ENCODE results near the gene AFAP1L1. TPM values are rescaled to one million over a fixed set of nuclear protein-coding genes. Genes with fewer than 3 reads are reported as not detected.

AFAP1L1 gene
- total and polyA plus RNA-seq, 9 of the 15 experiments (the other 6 are each of a cell fraction or from before 2014, with no cell fraction given): 0.01 to 0.12 (median 0.03) TPM; not detected in 4

GRCh38 chr5:149227168-149227826 lies 44.4 kb upstream of the AFAP1L1 start (continued):
- TF ChIP-seq, protein P1, sequence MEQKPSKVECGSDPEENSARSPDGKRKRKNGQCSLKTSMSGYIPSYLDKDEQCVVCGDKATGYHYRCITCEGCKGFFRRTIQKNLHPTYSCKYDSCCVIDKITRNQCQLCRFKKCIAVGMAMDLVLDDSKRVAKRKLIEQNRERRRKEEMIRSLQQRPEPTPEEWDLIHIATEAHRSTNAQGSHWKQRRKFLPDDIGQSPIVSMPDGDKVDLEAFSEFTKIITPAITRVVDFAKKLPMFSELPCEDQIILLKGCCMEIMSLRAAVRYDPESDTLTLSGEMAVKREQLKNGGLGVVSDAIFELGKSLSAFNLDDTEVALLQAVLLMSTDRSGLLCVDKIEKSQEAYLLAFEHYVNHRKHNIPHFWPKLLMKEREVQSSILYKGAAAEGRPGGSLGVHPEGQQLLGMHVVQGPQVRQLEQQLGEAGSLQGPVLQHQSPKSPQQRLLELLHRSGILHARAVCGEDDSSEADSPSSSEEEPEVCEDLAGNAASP (IDR thresholded peaks at IDR 0.05): no peak
- TF ChIP-seq SMARCE1 (IDR thresholded peaks at IDR 0.05) (peak; percentile 22; the same call in 1 of the 2 replicates), MEF2D (tag; conservative IDR thresholded peaks at IDR 0.05; ENCODE audit: low read depth) (peak; percentile 79), PRPF4 (IDR thresholded peaks at IDR 0.05; ENCODE audit: insufficient read depth, low read depth, low read length, poor library complexity, severe bottlenecking) (no peak), RBM22 (IDR thresholded peaks at IDR 0.05; ENCODE audit: low read depth, low read length, poor library complexity, severe bottlenecking) (no peak), GATAD2A (IDR thresholded peaks at IDR 0.05) (no peak), EP300 (IDR thresholded peaks at IDR 0.05; ENCODE audit: low read length) (no peak), HNRNPLL (IDR thresholded peaks at IDR 0.05; ENCODE audit: low read depth, low read length, poor library complexity, severe bottlenecking) (no peak), EGR1 (conservative IDR thresholded peaks at IDR 0.05) (no peak), GABPB2 (CRISPR knock-in tag; conservative IDR thresholded peaks at IDR 0.05) (no peak), ARID1B (IDR thresholded peaks at IDR 0.05) (peak; percentile 58), AFF1 (IDR thresholded peaks at IDR 0.05; ENCODE audit: low read depth in 1 of 2, partially characterized antibody in 2 of 2) (no peak), ZNF197 (CRISPR knock-in tag; IDR thresholded peaks at IDR 0.05; ENCODE audit: low read depth) (no peak), MEIS2 (IDR thresholded peaks at IDR 0.05; ENCODE audit: partially characterized antibody) (no peak)
- TF ChIP-seq, protein P2, sequence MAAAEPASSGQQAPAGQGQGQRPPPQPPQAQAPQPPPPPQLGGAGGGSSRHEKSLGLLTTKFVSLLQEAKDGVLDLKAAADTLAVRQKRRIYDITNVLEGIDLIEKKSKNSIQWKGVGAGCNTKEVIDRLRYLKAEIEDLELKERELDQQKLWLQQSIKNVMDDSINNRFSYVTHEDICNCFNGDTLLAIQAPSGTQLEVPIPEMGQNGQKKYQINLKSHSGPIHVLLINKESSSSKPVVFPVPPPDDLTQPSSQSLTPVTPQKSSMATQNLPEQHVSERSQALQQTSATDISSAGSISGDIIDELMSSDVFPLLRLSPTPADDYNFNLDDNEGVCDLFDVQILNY (CRISPR knock-in tag; IDR thresholded peaks at IDR 0.05): no peak
- TF ChIP-seq, protein P3, sequence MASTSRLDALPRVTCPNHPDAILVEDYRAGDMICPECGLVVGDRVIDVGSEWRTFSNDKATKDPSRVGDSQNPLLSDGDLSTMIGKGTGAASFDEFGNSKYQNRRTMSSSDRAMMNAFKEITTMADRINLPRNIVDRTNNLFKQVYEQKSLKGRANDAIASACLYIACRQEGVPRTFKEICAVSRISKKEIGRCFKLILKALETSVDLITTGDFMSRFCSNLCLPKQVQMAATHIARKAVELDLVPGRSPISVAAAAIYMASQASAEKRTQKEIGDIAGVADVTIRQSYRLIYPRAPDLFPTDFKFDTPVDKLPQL (IDR thresholded peaks at IDR 0.05; ENCODE audit: extremely low read depth, insufficient read length): no peak
- TF ChIP-seq, protein P4, sequence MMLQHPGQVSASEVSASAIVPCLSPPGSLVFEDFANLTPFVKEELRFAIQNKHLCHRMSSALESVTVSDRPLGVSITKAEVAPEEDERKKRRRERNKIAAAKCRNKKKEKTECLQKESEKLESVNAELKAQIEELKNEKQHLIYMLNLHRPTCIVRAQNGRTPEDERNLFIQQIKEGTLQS (IDR thresholded peaks at IDR 0.05): peak; percentile 66; the same call in 1 of the 2 replicates
- TF ChIP-seq, protein P4 (CRISPR knock-in tag; conservative IDR thresholded peaks at IDR 0.05): no peak
- TF ChIP-seq, protein P5, sequence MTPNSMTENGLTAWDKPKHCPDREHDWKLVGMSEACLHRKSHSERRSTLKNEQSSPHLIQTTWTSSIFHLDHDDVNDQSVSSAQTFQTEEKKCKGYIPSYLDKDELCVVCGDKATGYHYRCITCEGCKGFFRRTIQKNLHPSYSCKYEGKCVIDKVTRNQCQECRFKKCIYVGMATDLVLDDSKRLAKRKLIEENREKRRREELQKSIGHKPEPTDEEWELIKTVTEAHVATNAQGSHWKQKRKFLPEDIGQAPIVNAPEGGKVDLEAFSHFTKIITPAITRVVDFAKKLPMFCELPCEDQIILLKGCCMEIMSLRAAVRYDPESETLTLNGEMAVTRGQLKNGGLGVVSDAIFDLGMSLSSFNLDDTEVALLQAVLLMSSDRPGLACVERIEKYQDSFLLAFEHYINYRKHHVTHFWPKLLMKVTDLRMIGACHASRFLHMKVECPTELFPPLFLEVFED (CRISPR knock-in tag; conservative IDR thresholded peaks at IDR 0.05): no peak

Data from K562 (cell line).